Skeletal muscle tissue (tissue), 4 donors: ENCODE measurements around the gene FHOD3. TPM values are rescaled to one million over a fixed set of nuclear protein-coding genes. Genes with fewer than 3 reads are reported as not detected.
A peak's percentile ranks its signal among the peaks of the same experiment; 100 is the strongest.

ENCODE experiments used
- H3K27ac ChIP-seq: one replicate; pipeline ENCODE4 v1.7.0; 2013; ENCODE audit warnings: mild to moderate bottlenecking, low read depth, low read length, inconsistent platforms
- H3K27me3 ChIP-seq, 3 donors: one replicate each; pipeline ENCODE4 v1.7.0; 2013; ENCODE audit warnings: low read length in 3 of 3; ENCODE audit not compliant: control insufficient read depth in 3 of 3, insufficient read depth in 3 of 3
- H3K36me3 ChIP-seq, 3 donors: one replicate each; pipeline ENCODE4 v1.7.0; 2013; ENCODE audit warnings: low read length in 3 of 3; ENCODE audit not compliant: control insufficient read depth in 3 of 3, insufficient read depth in 3 of 3
- H3K4me1 ChIP-seq, 3 donors: one replicate each; pipeline ENCODE4 v1.7.0; 2013; ENCODE audit warnings: low read length in 3 of 3, mild to moderate bottlenecking in 3 of 3; ENCODE audit not compliant: control insufficient read depth in 3 of 3, insufficient read depth in 3 of 3
- H3K4me3 ChIP-seq, 3 donors: one replicate each; pipeline ENCODE4 v1.7.0; 2013; ENCODE audit warnings: low read length in 3 of 3
- H3K9ac ChIP-seq, 3 donors: one replicate each; pipeline ENCODE4 v1.7.0; 2013; ENCODE audit warnings: low read length in 3 of 3, mild to moderate bottlenecking in 3 of 3, moderate library complexity in 2 of 3, low read depth in 1 of 3
- H3K9me3 ChIP-seq, 3 donors: one replicate each; pipeline ENCODE4 v1.7.0; 2013; ENCODE audit warnings: low read length in 3 of 3; ENCODE audit not compliant: control insufficient read depth in 3 of 3
- total RNA-seq: library from RNA; depleted of rRNA; stranded (reverse); fragments of >200 nt; gene quantifications from one replicate; pipeline ENCODE4 v1.2.3, GENCODE V29; 2014
- donor health status: Osteomylitis.

FHOD3 gene
- total RNA-seq, 1 donor from 2014 or later, result 15.7 TPM

DNA sequence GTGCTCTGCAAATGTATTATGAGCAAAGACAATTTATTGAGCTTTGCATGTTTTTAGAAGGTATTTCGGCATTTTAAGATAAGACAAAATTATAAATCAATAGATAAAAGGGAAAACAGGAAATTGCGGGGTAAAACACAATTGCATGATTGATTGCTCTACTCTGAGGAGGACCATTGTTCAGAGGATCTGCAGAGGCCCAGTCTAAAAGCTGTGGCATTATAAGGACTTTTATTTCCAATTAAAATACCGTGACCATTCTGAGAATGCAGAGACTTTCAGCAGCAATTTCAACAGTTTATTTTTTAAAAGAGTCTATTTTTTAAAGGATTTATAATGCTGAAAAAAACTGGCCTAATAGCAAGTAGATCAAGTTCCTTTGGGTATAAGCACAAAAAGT, 469.3 kb downstream of the FHOD3 start:
- H3K36me3 ChIP-seq, result peaks cover 0 to 10% (median 0%) of the 10 kb centered on the region in 3 donors
- no peak overlapping the region for H3K27ac ChIP-seq
- no peak overlapping the region for H3K4me3 ChIP-seq
- H3K9ac ChIP-seq, result no peak overlapping the region
- H3K27me3 ChIP-seq, result no peaks in the 10 kb centered on the region
- H3K9me3 ChIP-seq, result no peaks in the 10 kb centered on the region
- no peaks in the 10 kb centered on the region for H3K4me1 ChIP-seq

DNA sequence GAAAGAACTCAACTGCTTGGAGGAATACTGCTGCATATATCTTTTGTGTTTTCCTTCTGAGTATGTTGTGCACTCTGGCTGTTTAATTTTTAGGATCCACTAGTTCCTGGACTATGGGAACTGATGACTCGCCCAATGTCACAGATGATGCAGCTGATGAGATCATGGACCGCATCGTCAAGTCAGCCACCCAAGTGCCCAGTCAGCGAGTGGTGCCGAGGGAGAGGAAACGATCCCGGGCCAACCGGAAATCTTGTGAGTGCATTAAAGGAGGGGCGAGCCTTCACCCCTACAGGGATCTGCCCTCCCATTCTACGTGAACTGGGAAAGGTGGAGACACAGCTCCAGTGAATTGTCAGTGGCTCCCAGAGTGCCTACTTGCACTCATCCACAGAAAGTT, 471.7 kb downstream of the FHOD3 start:
- Histone ChIP-seq H3K36me3 (peaks cover 0 to 15% (median 6%) of the 10 kb centered on the region in 3 donors), H3K4me3 (no peak overlapping the region), H3K9ac (no peak overlapping the region), H3K4me1 (no peaks in the 10 kb centered on the region), H3K27me3 (no peaks in the 10 kb centered on the region), H3K9me3 (no peaks in the 10 kb centered on the region), H3K27ac (no peak overlapping the region)

DNA sequence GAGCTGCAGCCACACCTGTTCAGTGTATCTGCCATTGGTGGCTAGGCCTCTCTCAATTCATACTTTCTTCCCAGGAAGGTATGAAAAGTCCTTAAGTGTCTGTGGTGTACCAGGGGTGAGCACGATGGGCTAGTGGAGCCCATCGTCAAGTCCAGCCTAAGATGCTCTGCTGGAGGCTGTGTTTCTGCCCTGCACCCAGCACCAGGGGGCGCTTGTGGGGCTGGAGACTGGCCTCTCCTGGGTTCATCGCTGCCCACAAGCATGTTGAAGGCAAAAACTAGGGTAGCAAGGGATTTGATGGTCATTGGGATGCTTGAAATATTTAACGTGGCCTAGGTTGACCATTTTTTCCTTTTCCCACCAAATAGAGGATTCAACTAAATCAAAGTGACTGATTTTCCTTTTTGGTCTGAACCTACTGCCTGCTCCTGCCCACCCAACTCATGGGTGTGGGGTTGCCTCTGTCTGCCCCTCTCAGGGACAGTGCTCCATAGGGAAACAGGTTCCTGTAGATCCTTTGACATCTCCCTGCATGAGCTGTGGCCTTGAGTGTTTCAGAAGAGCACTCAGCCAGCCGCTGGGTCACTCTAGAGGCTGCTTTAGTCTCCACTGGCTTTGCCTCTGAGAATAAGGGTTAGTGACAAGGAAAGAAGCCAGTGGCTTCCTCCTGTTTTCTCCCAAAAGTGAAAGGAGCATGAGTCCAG, 472.2 kb downstream of the FHOD3 start:
- H3K27ac ChIP-seq, result no peak overlapping the region
- peaks cover 0 to 15% (median 6%) of the 10 kb centered on the region in 3 donors for H3K36me3 ChIP-seq
- H3K9ac ChIP-seq, result no peak overlapping the region
- H3K4me3 ChIP-seq, result no peak overlapping the region
- H3K9me3 ChIP-seq, result no peaks in the 10 kb centered on the region
- H3K27me3 ChIP-seq, result no peaks in the 10 kb centered on the region
- H3K4me1 ChIP-seq, result no peaks in the 10 kb centered on the region

DNA sequence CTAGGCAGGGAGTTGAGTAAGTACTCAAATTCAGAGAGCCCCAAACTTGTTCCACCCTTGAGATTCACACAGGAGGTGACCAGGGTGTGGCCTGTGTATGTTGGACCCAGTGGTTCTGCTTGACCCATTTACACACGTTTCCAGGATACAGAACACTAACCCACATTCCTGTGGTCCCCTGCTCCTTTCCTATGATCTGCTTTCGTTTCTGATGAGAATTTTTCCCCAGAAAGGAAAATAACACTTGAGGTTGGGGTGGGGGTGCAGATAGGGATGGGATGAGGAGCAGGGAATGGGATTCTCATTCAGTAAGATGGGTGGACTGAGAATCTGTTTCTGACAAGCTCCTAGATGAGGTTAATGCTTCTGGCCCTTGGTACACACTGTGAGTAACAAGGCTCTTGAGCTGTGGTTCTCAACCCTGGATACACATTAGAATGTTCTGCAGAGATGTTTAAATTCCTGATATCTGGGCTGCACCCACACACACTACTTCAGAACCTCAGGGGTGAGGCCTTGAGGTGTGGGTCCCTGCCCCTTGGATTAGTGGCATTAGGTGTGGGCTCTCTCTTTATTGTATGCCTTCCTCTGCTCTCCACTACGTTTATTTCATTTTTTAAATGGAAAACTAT, 472.9 kb downstream of the FHOD3 start:
- H3K9ac ChIP-seq, result no peak overlapping the region
- H3K36me3 ChIP-seq, result peaks cover 0 to 15% (median 6%) of the 10 kb centered on the region in 3 donors
- H3K27me3 ChIP-seq, result no peaks in the 10 kb centered on the region
- H3K27ac ChIP-seq, result no peak overlapping the region
- no peak overlapping the region for H3K4me3 ChIP-seq
- H3K4me1 ChIP-seq, result peaks cover 0 to 2% (median 0%) of the 10 kb centered on the region in 3 donors
- no peaks in the 10 kb centered on the region for H3K9me3 ChIP-seq

DNA sequence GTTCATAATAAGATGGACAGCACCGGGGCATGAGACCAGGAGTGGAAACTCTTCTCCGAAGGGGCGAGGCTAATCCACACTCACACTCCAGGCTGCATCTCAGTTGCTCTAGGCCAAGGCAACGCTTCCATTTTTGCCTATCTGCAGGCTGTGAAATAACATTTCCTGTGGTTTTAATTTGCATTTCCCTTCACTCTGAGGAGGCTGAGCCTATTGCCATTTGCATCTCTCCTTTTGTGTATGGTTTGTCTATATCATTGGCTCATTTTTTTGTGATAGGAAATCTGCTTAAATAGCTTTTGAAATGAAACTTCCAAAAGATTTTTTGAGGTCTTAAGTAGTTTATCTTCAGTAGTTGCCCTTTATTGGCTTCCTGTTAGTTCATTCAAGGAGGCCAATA, 473.7 kb downstream of the FHOD3 start:
- no peak overlapping the region for H3K4me3 ChIP-seq
- peaks cover 2 to 10% (median 3%) of the 10 kb centered on the region in 3 donors for H3K4me1 ChIP-seq
- H3K9ac ChIP-seq, result no peak overlapping the region
- H3K27ac ChIP-seq, result no peak overlapping the region
- H3K36me3 ChIP-seq, result peaks cover 0 to 15% (median 6%) of the 10 kb centered on the region in 3 donors
- no peaks in the 10 kb centered on the region for H3K27me3 ChIP-seq
- H3K9me3 ChIP-seq, result no peaks in the 10 kb centered on the region

DNA sequence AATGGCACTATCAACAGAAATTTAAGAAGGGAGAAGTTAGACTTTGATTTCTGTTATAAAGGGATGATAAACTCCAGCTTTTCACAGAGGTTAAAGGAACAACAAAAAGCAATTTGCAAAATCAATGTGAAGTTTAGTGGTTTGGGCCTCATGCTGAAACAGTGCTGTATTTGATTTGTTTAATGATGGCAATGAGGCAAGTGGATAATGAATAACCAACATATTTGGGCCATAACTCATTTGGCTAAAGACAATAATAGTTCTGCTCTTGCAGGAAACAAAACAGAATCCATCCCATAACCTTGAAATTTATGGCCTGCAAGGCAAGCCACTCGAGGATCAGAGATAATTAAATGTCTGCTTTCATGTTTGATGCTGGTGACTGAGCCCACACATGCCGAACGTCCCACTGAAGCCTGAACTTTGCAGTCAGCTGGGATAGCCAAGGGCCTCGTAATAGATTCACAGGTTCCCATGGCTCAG, 474.8 kb downstream of the FHOD3 start:
- Histone ChIP-seq H3K4me3 (no peak overlapping the region), H3K36me3 (peaks cover 0 to 15% (median 6%) of the 10 kb centered on the region in 3 donors), H3K27ac (no peak overlapping the region), H3K27me3 (no peaks in the 10 kb centered on the region), H3K9ac (no peak overlapping the region), H3K9me3 (no peaks in the 10 kb centered on the region), H3K4me1 (peaks cover 5 to 19% (median 12%) of the 10 kb centered on the region in 3 donors)

DNA sequence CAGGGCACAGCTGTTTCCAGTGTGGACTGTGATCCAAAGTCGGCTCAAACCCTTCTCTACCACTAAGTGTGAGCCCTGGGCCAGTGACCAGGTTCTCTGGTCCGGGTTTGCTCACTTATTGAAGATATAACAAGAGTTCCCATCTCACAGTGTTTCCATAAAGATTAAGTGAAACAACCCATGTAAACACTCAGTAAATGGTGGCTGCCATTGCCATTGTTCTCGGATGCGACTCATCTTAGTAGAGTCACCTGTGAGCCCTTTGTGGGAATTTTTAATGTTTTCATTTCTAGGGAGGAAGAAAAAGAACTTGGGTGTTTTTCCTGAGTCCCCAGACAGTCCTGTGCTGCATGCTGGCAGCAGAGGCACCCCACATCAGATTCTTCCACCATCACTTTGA, 477.9 kb downstream of the FHOD3 start:
- H3K9ac ChIP-seq, result no peak overlapping the region
- no peaks in the 10 kb centered on the region for H3K9me3 ChIP-seq
- H3K4me3 ChIP-seq, result no peak overlapping the region
- peaks cover 10 to 21% (median 16%) of the 10 kb centered on the region in 3 donors for H3K36me3 ChIP-seq
- H3K27ac ChIP-seq, result no peak overlapping the region
- no peaks in the 10 kb centered on the region for H3K27me3 ChIP-seq
- peaks cover 10 to 29% (median 25%) of the 10 kb centered on the region in 3 donors for H3K4me1 ChIP-seq

DNA sequence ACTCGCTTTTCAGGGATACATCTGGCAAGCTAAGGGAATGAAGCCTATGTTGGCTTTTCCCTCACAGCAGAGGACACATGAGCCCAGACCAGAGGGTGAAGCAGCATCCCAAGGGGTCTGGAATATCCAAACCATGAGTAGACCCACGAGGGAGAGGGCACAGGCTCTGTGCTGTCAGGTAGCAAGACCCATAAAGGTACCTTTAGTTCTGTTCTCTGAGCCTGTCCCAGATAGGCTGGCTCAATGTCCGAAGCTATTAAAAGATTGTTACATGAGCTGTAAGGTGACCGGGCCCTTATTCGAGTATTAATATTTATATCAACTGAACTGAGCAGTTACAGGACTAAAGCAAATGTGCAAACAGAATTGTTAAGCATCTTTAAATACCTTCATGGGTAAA, 479.1 kb downstream of the FHOD3 start:
- Histone ChIP-seq H3K27me3 (no peaks in the 10 kb centered on the region), H3K4me3 (peak overlapping the region in 2 of 3 donors; percentile 4 to 23), H3K9ac (peak overlapping the region in 1 of 3 donors; percentile 52), H3K4me1 (peaks cover 10 to 29% (median 25%) of the 10 kb centered on the region in 3 donors), H3K27ac (peak overlapping the region; percentile 80), H3K36me3 (peaks cover 13 to 26% (median 19%) of the 10 kb centered on the region in 3 donors), H3K9me3 (no peaks in the 10 kb centered on the region)

DNA sequence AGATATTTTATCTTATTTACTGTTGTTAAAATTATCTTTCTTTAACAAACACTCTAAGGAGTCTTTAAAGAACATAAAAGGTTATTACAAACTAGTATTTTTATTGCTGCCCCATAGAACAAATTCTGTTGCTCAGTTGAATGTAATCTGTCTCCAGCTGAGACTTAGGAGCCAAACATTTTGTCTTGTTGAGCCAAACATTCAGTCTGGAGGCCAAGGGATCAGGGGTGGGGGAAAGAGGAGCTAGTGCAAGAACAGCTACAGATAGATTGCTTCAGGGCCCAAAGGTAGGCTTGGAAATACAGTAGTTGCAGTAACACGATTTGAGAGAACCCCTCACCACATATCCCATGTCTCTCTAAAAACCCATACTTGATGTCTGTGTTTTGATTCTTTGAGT, 480.1 kb downstream of the FHOD3 start:
- Histone ChIP-seq H3K9me3 (no peaks in the 10 kb centered on the region), H3K27me3 (no peaks in the 10 kb centered on the region), H3K27ac (peak overlapping the region; percentile 80), H3K4me3 (peak overlapping the region in 1 of 3 donors; percentile 10), H3K9ac (no peak overlapping the region), H3K36me3 (peaks cover 13 to 25% (median 20%) of the 10 kb centered on the region in 3 donors), H3K4me1 (peaks cover 10 to 29% (median 25%) of the 10 kb centered on the region in 3 donors)

DNA sequence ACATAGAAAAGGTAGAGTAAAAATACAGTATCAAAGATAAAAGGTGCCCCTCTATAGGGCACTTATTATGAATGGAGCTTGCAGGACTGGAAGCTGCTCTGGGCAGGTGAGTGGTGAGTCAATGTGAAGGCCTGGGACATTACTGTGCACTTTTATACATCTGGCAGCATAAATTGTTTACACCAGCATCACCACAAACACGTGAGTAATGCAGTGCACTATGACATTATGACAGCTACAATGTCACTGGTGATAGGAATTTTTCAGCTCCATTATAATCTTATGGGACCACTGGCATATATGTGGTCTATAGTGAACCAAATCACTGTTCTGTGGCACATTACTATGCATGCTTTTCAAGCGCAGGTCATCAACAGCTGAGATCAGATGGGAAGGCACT, 483.2 kb downstream of the FHOD3 start:
- peaks cover 13 to 31% (median 24%) of the 10 kb centered on the region in 3 donors for H3K4me1 ChIP-seq

More for the DNA sequence above, 483.2 kb downstream of the FHOD3 start:
- Histone ChIP-seq H3K9me3 (no peaks in the 10 kb centered on the region), H3K4me3 (no peak overlapping the region), H3K9ac (no peak overlapping the region), H3K27me3 (no peaks in the 10 kb centered on the region), H3K27ac (no peak overlapping the region), H3K36me3 (peaks cover 13 to 20% (median 15%) of the 10 kb centered on the region in 3 donors)
